GM18508 (cell line): ENCODE measurements around the gene U2AF2.
A peak's percentile ranks its signal among the peaks of the same experiment; 100 is the strongest.

Experiments used
- ATAC-seq: cut with Tn5 transposase; IDR thresholded peaks from one replicate; pipeline ENCODE4 v1.9.1; 2021; ENCODE audit warnings: moderate number of reproducible peaks; ENCODE audit not compliant: insufficient read depth, unreplicated experiment

The U2AF2 gene

GRCh38 chr19:55654323-55654867, 440 bp upstream of the U2AF2 start:
- ATAC-seq: peak; percentile 44

GRCh38 chr19:55655648-55656040, 809 bp downstream of the U2AF2 start:
- no peak for ATAC-seq

- no peak for ATAC-seq
These were observed 1.7 kb downstream of the U2AF2 start for GRCh38 chr19:55656552-55656951.

GRCh38 chr19:55656988-55657747, 2.3 kb downstream of the U2AF2 start:
- no peak for ATAC-seq

GRCh38 chr19:55658846-55659459, 4.1 kb downstream of the U2AF2 start:
- no peak for ATAC-seq

GRCh38 chr19:55659822-55660221, 5.0 kb downstream of the U2AF2 start:
- ATAC-seq: no peak

- ATAC-seq: no peak
These were observed 5.6 kb downstream of the U2AF2 start for GRCh38 chr19:55660404-55660803.

- no peak for ATAC-seq
These were observed 6.2 kb downstream of the U2AF2 start for GRCh38 chr19:55660991-55661390.

GRCh38 chr19:55661826-55662225, 7.0 kb downstream of the U2AF2 start:
- no peak for ATAC-seq

GRCh38 chr19:55663846-55664536, 9.2 kb downstream of the U2AF2 start:
- ATAC-seq: no peak

GRCh38 chr19:55666343-55667005, 11.6 kb downstream of the U2AF2 start:
- no peak for ATAC-seq

GRCh38 chr19:55667006-55667381, 12.2 kb downstream of the U2AF2 start:
- ATAC-seq: no peak

GRCh38 chr19:55667511-55667910, 12.7 kb downstream of the U2AF2 start:
- ATAC-seq: no peak

GRCh38 chr19:55667958-55668357, 13.1 kb downstream of the U2AF2 start:
- ATAC-seq: no peak

- no peak for ATAC-seq
These were observed 13.9 kb downstream of the U2AF2 start for GRCh38 chr19:55668603-55669348.

GRCh38 chr19:55669418-55670279, 14.8 kb downstream of the U2AF2 start:
- no peak for ATAC-seq

- no peak for ATAC-seq
These were observed 15.6 kb downstream of the U2AF2 start for GRCh38 chr19:55670280-55671053.

GRCh38 chr19:55671054-55671378, 16.2 kb downstream of the U2AF2 start:
- ATAC-seq: no peak
